DOHH2 (cell line): ENCODE data around the gene ARNT2.

Experiments
- H3F3A ChIP-seq: fragments of 200-600 bp; sonication (generic), shearing (Covaris generic); 2 replicates; pipeline ENCODE4 v1.6.0; 2016; ENCODE audit warnings: antibody characterized with exemption, mild to moderate bottlenecking; ENCODE audit not compliant: control insufficient read depth, insufficient read depth
- H3K27ac ChIP-seq: fragments of 200-600 bp; sonication (generic); 2 replicates; pipeline ENCODE4 v1.5.1; 2014; ENCODE audit warnings: low read depth, mild to moderate bottlenecking, low read length, moderate library complexity
- H3K27me3 ChIP-seq: fragments of 200-600 bp; sonication (generic); 2 replicates; pipeline ENCODE4 v1.6.1; 2014; ENCODE audit warnings: mild to moderate bottlenecking, low read length, mixed read lengths; ENCODE audit not compliant: control insufficient read depth
- H3K36me3 ChIP-seq: fragments of 200-600 bp; sonication (generic); 2 replicates; pipeline ENCODE4 v1.6.1; 2014; ENCODE audit warnings: mild to moderate bottlenecking, low read length, moderate library complexity, mixed read lengths; ENCODE audit not compliant: control insufficient read depth
- H3K4me1 ChIP-seq: fragments of 200-600 bp; sonication (generic); 2 replicates; pipeline ENCODE4 v1.6.1; 2014; ENCODE audit warnings: mild to moderate bottlenecking, low read length, mixed read lengths; ENCODE audit not compliant: control insufficient read depth
- H3K4me2 ChIP-seq: fragments of 200-600 bp; sonication (generic); 2 replicates; pipeline ENCODE4 v1.6.0; 2014; ENCODE audit warnings: mild to moderate bottlenecking, low read length, moderate library complexity
- H3K4me3 ChIP-seq: fragments of 200-600 bp; sonication (generic); 2 replicates; pipeline ENCODE4 v1.5.1; 2014; ENCODE audit warnings: mild to moderate bottlenecking, low read length, mixed read lengths
- H3K79me2 ChIP-seq: fragments of 200-600 bp; sonication (generic); 2 replicates; pipeline ENCODE4 v1.6.1; 2014; ENCODE audit warnings: mild to moderate bottlenecking, low read length, mixed read lengths; ENCODE audit not compliant: control insufficient read depth
- H3K9me2 ChIP-seq: fragments of 200-600 bp; sonication (generic); replicated peaks from 2 replicates; pipeline ENCODE4 v1.6.1; 2014; ENCODE audit warnings: mild to moderate bottlenecking, low read length, mixed read lengths; ENCODE audit not compliant: control insufficient read depth
- H3K9me3 ChIP-seq: fragments of 200-600 bp; sonication (generic); 2 replicates; pipeline ENCODE4 v1.6.1; 2014; ENCODE audit warnings: antibody characterized with exemption, low read length, mixed read lengths; ENCODE audit not compliant: control insufficient read depth, insufficient read depth
- H4K20me1 ChIP-seq: fragments of 200-600 bp; sonication (generic); 2 replicates; pipeline ENCODE4 v1.6.0; 2014; ENCODE audit warnings: low read depth, mild to moderate bottlenecking, antibody characterized with exemption, low read length, moderate library complexity; ENCODE audit not compliant: control insufficient read depth, insufficient read depth
- EZH2phosphoT487 ChIP-seq: fragments of 200-600 bp; sonication (generic); IDR thresholded peaks from 2 replicates; pipeline ENCODE4 v1.6.1; 2017; ENCODE audit warnings: borderline replicate concordance, mild to moderate bottlenecking, antibody characterized with exemption, low read length, moderate library complexity, mixed read lengths
- TF ChIP-seq, protein P1 (sequence below): fragments of 200-600 bp; sonication (generic); IDR thresholded peaks from one replicate; pipeline ENCODE4 v1.5.1; 2014; ENCODE audit warnings: antibody characterized with exemption, mild to moderate bottlenecking, low read depth, low read length; ENCODE audit not compliant: poor library complexity, severe bottlenecking

ARNT2 gene

DNA sequence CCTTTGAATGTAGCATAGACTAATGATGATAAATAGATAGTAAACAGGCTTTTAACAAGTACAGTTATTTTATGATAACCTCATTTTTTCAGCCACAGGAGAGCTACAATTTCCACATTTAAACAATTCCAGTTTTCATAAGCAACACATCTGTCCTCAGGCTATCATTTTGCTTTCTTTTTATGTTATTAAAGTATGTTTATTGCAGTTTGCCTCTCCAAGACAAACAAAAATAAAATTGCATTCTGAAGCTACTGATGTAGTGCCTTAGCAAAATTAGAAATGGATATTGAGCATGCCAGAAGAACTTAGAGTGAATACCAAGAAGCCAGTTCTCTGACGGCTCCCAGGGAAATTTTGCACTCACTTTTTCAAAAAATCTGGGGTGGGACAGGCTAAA is 150.4 kb downstream of the ARNT2 start:
- Histone ChIP-seq H3K27me3 (peaks cover 2% of the 10 kb centered on the region; the same call in 1 of the 2 replicates), H3K9me3 (no peaks in the 10 kb centered on the region), H3K4me1 (no peaks in the 10 kb centered on the region), H3K4me3 (no peak overlapping the region), H4K20me1 (no peaks in the 10 kb centered on the region), H3K9me2 (no peaks in the 10 kb centered on the region), H3K79me2 (no peaks in the 10 kb centered on the region), H3K27ac (no peak overlapping the region), H3K4me2 (no peak overlapping the region), H3K36me3 (no peaks in the 10 kb centered on the region), H3F3A (no peaks in the 10 kb centered on the region)
- no peak for TF ChIP-seq EZH2phosphoT487
- TF ChIP-seq, protein P1, sequence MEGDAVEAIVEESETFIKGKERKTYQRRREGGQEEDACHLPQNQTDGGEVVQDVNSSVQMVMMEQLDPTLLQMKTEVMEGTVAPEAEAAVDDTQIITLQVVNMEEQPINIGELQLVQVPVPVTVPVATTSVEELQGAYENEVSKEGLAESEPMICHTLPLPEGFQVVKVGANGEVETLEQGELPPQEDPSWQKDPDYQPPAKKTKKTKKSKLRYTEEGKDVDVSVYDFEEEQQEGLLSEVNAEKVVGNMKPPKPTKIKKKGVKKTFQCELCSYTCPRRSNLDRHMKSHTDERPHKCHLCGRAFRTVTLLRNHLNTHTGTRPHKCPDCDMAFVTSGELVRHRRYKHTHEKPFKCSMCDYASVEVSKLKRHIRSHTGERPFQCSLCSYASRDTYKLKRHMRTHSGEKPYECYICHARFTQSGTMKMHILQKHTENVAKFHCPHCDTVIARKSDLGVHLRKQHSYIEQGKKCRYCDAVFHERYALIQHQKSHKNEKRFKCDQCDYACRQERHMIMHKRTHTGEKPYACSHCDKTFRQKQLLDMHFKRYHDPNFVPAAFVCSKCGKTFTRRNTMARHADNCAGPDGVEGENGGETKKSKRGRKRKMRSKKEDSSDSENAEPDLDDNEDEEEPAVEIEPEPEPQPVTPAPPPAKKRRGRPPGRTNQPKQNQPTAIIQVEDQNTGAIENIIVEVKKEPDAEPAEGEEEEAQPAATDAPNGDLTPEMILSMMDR: no peak

DNA sequence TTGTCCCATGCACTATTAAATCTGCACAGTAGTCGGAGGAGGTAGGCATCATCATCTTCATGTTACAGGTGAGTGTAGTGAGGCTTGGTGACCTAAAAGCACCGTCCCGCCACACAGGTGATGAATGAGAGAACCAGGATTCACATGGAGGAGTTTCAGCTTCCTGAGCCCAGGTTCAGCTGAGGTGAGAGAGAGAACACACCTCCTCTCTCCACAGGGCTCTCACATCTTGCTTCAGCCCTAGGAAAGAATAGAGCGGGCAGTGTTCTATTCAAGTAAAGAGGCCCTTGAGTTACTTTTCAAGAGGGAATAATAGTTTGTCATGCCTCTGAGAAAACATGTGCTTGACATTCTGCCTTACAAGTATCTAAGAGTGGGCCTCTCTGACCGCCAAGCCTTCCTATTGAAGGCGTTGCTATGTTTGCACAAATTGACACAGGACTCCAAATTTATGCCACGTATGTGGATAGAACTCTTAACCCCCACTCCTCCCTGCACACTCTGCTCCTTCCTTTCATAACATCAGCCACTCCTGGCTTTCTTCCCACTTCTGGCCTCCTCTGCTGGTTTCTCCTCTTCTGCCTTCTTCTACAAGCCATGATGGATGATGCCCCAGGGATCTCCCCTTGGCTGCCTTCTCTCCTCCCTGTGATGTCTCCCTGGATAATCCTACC is 152.6 kb downstream of the ARNT2 start:
- H3K79me2 ChIP-seq: no peaks in the 10 kb centered on the region
- no peaks in the 10 kb centered on the region for H3K9me3 ChIP-seq
- H3K4me2 ChIP-seq: no peak overlapping the region
- no peaks in the 10 kb centered on the region for H3F3A ChIP-seq
- H3K27ac ChIP-seq: no peak overlapping the region
- no peak overlapping the region for H3K4me3 ChIP-seq
- TF ChIP-seq, protein P1: no peak
- TF ChIP-seq EZH2phosphoT487: no peak
- H3K4me1 ChIP-seq: no peaks in the 10 kb centered on the region
- no peaks in the 10 kb centered on the region for H4K20me1 ChIP-seq
- H3K9me2 ChIP-seq: no peaks in the 10 kb centered on the region
- H3K27me3 ChIP-seq: no peaks in the 10 kb centered on the region; the same call in 1 of the 2 replicates
- H3K36me3 ChIP-seq: no peaks in the 10 kb centered on the region

DNA sequence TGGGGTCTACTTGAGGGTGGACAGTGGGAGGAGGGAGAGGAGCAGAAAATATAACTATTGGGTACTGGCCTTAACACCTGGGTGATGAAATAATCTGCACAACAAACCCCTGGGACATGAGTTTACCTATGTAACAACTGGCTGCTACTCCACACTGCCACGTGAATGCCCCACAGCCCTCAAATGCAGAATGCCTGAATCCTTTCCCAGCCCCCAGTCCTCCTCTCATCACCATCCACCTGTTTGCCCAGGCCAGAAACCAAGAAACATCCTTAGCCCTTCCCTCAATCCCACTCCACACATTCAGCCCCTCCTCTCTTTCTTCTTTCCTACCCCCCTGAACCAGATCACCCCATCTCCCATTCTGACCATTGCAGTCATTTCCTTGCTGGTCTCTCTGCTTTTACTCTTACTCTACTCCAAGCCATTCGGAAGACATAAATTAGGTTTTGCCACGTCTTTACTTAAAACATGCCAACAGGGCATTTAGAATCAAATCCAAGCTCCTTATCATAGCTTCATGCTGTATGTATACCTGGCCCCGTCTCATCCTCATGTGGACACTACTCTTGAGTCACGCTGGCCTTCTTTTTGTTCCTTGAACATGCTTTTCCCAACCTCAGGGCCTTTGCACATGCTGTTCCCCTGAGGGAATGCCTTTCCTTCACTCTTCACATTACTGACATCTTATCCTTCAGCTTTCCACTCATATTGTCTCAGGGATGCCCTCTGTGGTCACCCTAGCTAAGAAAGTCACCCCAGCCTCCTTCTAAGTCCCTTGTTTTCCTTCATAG is 153.5 kb downstream of the ARNT2 start:
- Histone ChIP-seq H3K9me3 (no peaks in the 10 kb centered on the region), H3K4me3 (no peak overlapping the region), H3K9me2 (no peaks in the 10 kb centered on the region), H3K27me3 (no peaks in the 10 kb centered on the region), H3K4me1 (no peaks in the 10 kb centered on the region), H3K4me2 (no peak overlapping the region), H3K79me2 (no peaks in the 10 kb centered on the region), H4K20me1 (no peaks in the 10 kb centered on the region), H3F3A (no peaks in the 10 kb centered on the region), H3K27ac (no peak overlapping the region), H3K36me3 (no peaks in the 10 kb centered on the region)
- TF ChIP-seq, protein P1: no peak
- TF ChIP-seq EZH2phosphoT487: no peak
